Activated CD4-positive, alpha-beta T cell treated with anti-CD3 and anti-CD28 coated beads, Interleukin-10, Interleukin-2, amounts not matched to agents 100 ng/mL and 50 ng/mL, durations not matched to agents 16 hours and 8 hours (primary cell): ENCODE results near the gene MDN1.
"Not testable (repeated sequence)": the region's sequence is repeated elsewhere in the genome, so short reads cannot be mapped to it uniquely, and the experiment has no call there.

Source experiments
- DNase-seq: peaks from one replicate; pipeline ENCODE4 v3.0.0-alpha.2; 2020

Gene MDN1

GRCh38 chr6:89807581-89807980, 12.0 kb downstream of the MDN1 start:
- DNase-seq = no peak

GRCh38 chr6:89805814-89806371, 13.7 kb downstream of the MDN1 start:
- DNase-seq = no peak

- DNase-seq = no peak
Measured at GRCh38 chr6:89803271-89803670, 16.3 kb downstream of the MDN1 start.

GRCh38 chr6:89799756-89800155, 19.8 kb downstream of the MDN1 start:
- no peak for DNase-seq

- no peak for DNase-seq
Measured at GRCh38 chr6:89799096-89799495, 20.5 kb downstream of the MDN1 start.

GRCh38 chr6:89797317-89797716, 22.3 kb downstream of the MDN1 start:
- DNase-seq = no peak

GRCh38 chr6:89794324-89794723, 25.3 kb downstream of the MDN1 start:
- DNase-seq = peak; percentile 55

GRCh38 chr6:89793586-89793985, 26.0 kb downstream of the MDN1 start:
- no peak for DNase-seq

GRCh38 chr6:89792881-89793280, 26.7 kb downstream of the MDN1 start:
- peak; percentile 53 for DNase-seq

- no peak for DNase-seq
Measured at GRCh38 chr6:89790403-89790802, 29.2 kb downstream of the MDN1 start.

- DNase-seq = no peak
Measured at GRCh38 chr6:89789980-89790379, 29.6 kb downstream of the MDN1 start.

GRCh38 chr6:89787660-89788328, 31.8 kb downstream of the MDN1 start:
- DNase-seq = no peak

GRCh38 chr6:89786970-89787369, 32.6 kb downstream of the MDN1 start:
- DNase-seq = no peak

- no peak for DNase-seq
Measured at GRCh38 chr6:89784838-89785237, 34.8 kb downstream of the MDN1 start.

GRCh38 chr6:89783293-89783692, 36.3 kb downstream of the MDN1 start:
- DNase-seq = not testable (repeated sequence)

GRCh38 chr6:89782222-89782621, 37.4 kb downstream of the MDN1 start:
- DNase-seq = no peak

- DNase-seq = no peak
Measured at GRCh38 chr6:89781070-89782034, 38.2 kb downstream of the MDN1 start.

GRCh38 chr6:89777455-89777854, 42.1 kb downstream of the MDN1 start:
- DNase-seq = no peak

- no peak for DNase-seq
Measured at GRCh38 chr6:89776583-89777233, 42.9 kb downstream of the MDN1 start.

GRCh38 chr6:89775150-89775549, 44.4 kb downstream of the MDN1 start:
- DNase-seq = no peak

- DNase-seq = no peak
Measured at GRCh38 chr6:89769572-89769971, 50.0 kb downstream of the MDN1 start.

GRCh38 chr6:89768324-89768723, 51.3 kb downstream of the MDN1 start:
- DNase-seq = no peak

- DNase-seq = no peak
Measured at GRCh38 chr6:89763550-89763949, 56.0 kb downstream of the MDN1 start.
